ENCODE results near the gene MB21D2. TPM values are rescaled to one million over a fixed set of nuclear protein-coding genes. Genes with fewer than 3 reads are reported as not detected.

Gene MB21D2
- total RNA-seq, 6 donors from 2014 or later, result 4.6 to 8.0 (median 5.3) TPM

GRCh38 chr3:192869131-192870031 is 48.3 kb downstream of the MB21D2 start:
- DNase-seq (no peak), ATAC-seq (ENCODE audit: low FRiP score in 2 of 2) (peak in 1 of 2 donors; percentile 84)
- H3K4me1 ChIP-seq, result peaks cover 0 to 13% (median 8%) of the 10 kb centered on the region in 4 donors
- H3K27ac ChIP-seq, result no peak overlapping the region
- no peaks in the 10 kb centered on the region for H3K27me3 ChIP-seq
- WGBS, 2 donors, result 81 to 84% methylated on average over 4 of the region's 4 CpGs
- no peak overlapping the region for H3K4me3 ChIP-seq
- TF ChIP-seq EP300 (IDR thresholded peaks at IDR 0.05) (no peak), POLR2A (IDR thresholded peaks at IDR 0.05) (no peak), CTCF (IDR thresholded peaks at IDR 0.05) (no peak), POLR2AphosphoS5 (IDR thresholded peaks at IDR 0.05) (no peak)
- no peaks in the 10 kb centered on the region for H3K36me3 ChIP-seq
- no peaks in the 10 kb centered on the region for H3K9me3 ChIP-seq

DNA sequence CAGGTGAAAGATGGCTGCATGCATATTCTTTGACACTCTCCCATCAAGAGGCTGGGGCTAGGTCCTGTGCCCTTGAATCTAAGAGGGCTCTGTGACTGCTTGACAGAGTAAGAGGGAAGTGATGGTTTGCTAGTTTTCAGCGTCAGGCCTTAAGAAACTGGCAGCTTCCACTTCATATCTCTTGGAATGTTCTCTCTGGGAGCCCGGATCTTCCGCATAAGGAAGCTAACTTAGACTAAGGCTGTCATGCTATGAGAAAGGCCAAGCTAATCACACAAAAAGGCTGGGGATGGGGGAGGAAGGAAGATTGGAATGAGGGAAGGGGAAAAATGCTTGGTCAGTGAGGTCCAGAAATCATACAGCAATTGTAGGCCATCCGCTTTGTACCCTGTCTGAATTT is 50.0 kb downstream of the MB21D2 start:
- Histone ChIP-seq H3K27ac (no peak overlapping the region), H3K27me3 (no peaks in the 10 kb centered on the region), H3K36me3 (no peaks in the 10 kb centered on the region), H3K4me3 (no peak overlapping the region), H3K4me1 (peaks cover 0 to 13% (median 8%) of the 10 kb centered on the region in 4 donors), H3K9me3 (no peaks in the 10 kb centered on the region)
- ATAC-seq (ENCODE audit: low FRiP score in 2 of 2) (no peak), DNase-seq (no peak)
- WGBS, 2 donors, result 82 to 87% methylated on average over 4 of the region's 4 CpGs
- no peak for TF ChIP-seq POLR2A (IDR thresholded peaks at IDR 0.05)
- TF ChIP-seq EP300 (IDR thresholded peaks at IDR 0.05), result no peak
- no peak for TF ChIP-seq CTCF (IDR thresholded peaks at IDR 0.05)
- no peak for TF ChIP-seq POLR2AphosphoS5 (IDR thresholded peaks at IDR 0.05)

- Histone ChIP-seq H3K36me3 (no peaks in the 10 kb centered on the region), H3K4me1 (peaks cover 0 to 13% (median 8%) of the 10 kb centered on the region in 4 donors), H3K27me3 (no peaks in the 10 kb centered on the region), H3K27ac (no peak overlapping the region), H3K4me3 (no peak overlapping the region), H3K9me3 (no peaks in the 10 kb centered on the region)
- no peak for TF ChIP-seq EP300 (IDR thresholded peaks at IDR 0.05)
- TF ChIP-seq POLR2A (IDR thresholded peaks at IDR 0.05), result no peak
- no peak for TF ChIP-seq CTCF (IDR thresholded peaks at IDR 0.05)
- TF ChIP-seq POLR2AphosphoS5 (IDR thresholded peaks at IDR 0.05), result no peak
- no peak for DNase-seq
- 93 to 96% methylated on average over 3 of the region's 3 CpGs for WGBS, 2 donors
- ATAC-seq (ENCODE audit: low FRiP score in 2 of 2), result no peak
Observed at GRCh38 chr3:192866804-192867203, 50.9 kb downstream of the MB21D2 start.

DNA sequence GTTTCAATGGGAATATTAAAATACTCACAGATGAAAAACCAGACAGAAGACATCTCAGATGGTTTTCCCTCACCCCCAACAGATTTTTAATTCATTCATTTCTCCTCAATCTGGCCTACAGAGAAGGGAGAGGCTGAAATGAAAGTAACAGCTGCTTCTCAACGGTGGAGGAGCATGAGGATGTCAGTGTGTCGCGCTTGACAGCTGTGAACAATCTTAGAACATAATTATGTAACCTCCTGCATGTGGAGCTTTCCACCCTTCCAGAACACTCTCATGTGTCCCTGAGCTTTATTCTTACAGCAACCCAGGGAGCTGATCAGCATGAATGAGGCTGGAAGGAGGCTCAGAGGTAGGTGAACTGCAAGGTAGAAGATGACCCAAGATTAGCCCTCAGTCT is 52.7 kb downstream of the MB21D2 start:
- no peaks in the 10 kb centered on the region for H3K36me3 ChIP-seq
- H3K4me1 ChIP-seq, result peaks cover 0 to 11% (median 6%) of the 10 kb centered on the region in 4 donors
- WGBS, 2 donors, result 58 to 62% methylated on average over 3 of the region's 3 CpGs
- TF ChIP-seq EP300 (IDR thresholded peaks at IDR 0.05) (peak in 1 of 4 donors; percentile 14), POLR2AphosphoS5 (IDR thresholded peaks at IDR 0.05) (peak in 1 of 2 donors; percentile 56), POLR2A (IDR thresholded peaks at IDR 0.05) (no peak)
- H3K4me3 ChIP-seq, result no peak overlapping the region
- no peaks in the 10 kb centered on the region for H3K27me3 ChIP-seq
- H3K9me3 ChIP-seq, result no peaks in the 10 kb centered on the region
- ATAC-seq (ENCODE audit: low FRiP score in 2 of 2) (peak in 1 of 2 donors; percentile 42), DNase-seq (no peak)
- H3K27ac ChIP-seq, result no peak overlapping the region

DNA sequence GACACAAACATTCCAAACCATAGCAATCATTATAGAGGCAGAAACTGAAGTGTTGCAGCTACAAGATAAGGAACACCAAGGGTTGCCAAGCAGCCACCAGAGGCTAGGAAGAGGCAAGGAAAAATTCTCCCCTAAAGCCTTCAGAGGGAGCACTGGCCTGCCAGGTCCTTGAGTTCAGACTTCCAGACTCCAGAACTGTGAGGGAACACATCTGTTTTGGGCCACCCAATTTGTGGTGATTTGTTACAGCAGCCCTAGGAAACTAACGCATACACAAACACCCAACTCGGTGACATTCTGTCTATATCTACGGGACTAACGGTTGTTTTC is 54.6 kb downstream of the MB21D2 start:
- 89 to 90% methylated on average over 4 of the region's 4 CpGs for WGBS, 2 donors
- TF ChIP-seq POLR2AphosphoS5 (IDR thresholded peaks at IDR 0.05) (no peak), POLR2A (IDR thresholded peaks at IDR 0.05) (no peak), CTCF (IDR thresholded peaks at IDR 0.05) (no peak), EP300 (IDR thresholded peaks at IDR 0.05) (no peak)
- H3K9me3 ChIP-seq, result no peaks in the 10 kb centered on the region
- H3K36me3 ChIP-seq, result no peaks in the 10 kb centered on the region
- no peak overlapping the region for H3K4me3 ChIP-seq
- H3K27me3 ChIP-seq, result no peaks in the 10 kb centered on the region
- peaks cover 0 to 4% (median 0%) of the 10 kb centered on the region in 4 donors for H3K4me1 ChIP-seq
- H3K27ac ChIP-seq, result no peak overlapping the region
- ATAC-seq (ENCODE audit: low FRiP score in 2 of 2) (no peak), DNase-seq (no peak)

Data from upper lobe of left lung (tissue), 6 donors.